SIG-M5 (cell line): ENCODE measurements around the gene GALC.

ENCODE experiments used
- DNase-seq: peaks from one replicate; lab custom pipeline; 2025; lab: John Stamatoyannopoulos, UW

GALC gene

DNA sequence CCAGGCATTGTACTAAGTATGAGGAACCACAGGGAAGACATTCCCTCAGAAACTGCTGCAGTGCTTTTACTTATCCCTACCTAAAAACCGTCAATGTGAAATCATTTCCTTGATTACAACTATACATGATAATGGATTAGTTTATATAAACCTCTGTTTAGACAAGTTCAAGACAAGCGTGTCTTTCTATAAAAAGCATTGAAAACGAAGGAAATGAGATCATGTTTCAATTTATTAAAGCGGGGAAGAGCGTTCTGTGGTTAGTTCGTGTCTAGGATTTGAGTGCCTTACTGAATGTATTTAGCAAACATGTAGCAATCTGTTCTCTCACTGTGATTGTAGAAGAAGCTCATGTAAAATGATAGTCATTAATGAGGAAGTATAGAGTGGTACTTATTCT is 37.5 kb downstream of the GALC start:
- DNase-seq = no peak

GRCh38 chr14:87952307-87953094 is 40.5 kb downstream of the GALC start:
- no peak for DNase-seq

GRCh38 chr14:87944987-87945604 is 47.9 kb downstream of the GALC start:
- no peak for DNase-seq

GRCh38 chr14:87940894-87941293 is 52.1 kb downstream of the GALC start:
- no peak for DNase-seq

GRCh38 chr14:87940382-87940781 is 52.6 kb downstream of the GALC start:
- no peak for DNase-seq

GRCh38 chr14:87935886-87936285 is 57.1 kb downstream of the GALC start:
- no peak for DNase-seq

- DNase-seq = no peak
These were observed 57.7 kb downstream of the GALC start for GRCh38 chr14:87935081-87935828.

GRCh38 chr14:87934185-87934584 is 58.8 kb downstream of the GALC start:
- no peak for DNase-seq

DNA sequence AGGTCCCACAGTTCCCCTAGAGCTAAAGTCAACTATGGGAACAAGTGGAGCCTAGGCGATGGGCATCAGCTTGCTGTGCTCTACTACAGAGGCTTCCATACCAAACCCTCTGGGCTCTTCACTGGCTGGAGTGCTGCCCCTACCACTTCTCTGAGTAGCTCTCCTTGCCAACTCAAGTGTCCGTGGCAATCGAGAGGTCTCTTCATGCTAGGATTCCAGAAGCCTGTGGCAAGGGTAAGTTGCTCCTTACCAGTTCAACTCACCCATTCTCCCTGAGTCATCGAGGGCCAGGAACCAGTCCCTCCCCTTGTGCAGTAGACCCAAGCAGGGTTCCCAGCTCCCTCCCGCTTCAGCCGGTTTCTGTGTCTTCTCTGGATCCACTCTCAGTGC is 76.1 kb downstream of the GALC start:
- DNase-seq = no peak

DNA sequence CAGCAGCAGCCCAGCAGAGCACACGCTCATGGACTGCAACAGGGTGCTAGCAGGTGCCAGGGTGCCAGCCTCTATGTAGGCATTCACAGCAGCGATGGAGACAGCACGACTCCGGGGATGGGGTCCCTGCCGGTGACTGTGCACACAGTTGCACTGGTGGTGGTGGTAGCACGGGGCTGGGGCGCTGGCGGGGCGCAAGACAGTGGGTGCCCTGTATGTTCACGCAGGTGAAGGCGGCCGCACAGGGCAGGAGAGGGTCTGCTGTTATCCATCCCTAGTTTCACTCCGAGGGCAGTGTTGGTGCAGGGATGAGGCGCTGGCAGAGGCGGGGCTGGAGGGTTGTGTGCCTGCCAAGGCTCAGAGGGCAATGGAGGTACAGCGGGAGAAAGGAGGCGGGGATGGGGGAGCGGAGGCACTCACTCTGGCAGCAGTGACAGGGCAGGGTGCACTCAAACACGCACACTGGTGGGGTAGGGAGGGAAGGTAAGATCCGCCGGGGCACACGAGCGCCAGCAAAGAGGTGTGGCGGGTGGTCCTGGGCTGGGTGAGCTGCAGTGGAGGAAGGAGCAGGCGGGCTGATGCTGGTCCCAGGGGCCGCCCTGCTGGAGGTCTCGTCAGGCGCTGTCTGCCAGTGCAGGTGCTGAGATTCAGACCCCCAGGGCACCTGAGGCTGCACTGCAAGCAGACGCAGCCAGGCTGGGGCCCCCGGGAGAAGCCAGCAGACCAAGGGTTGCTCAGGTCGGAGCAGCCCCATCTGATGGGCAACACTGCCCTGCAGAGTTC is 76.7 kb downstream of the GALC start:
- DNase-seq = no peak

- no peak for DNase-seq
These were observed 84.4 kb downstream of the GALC start for GRCh38 chr14:87908550-87908949.

DNA sequence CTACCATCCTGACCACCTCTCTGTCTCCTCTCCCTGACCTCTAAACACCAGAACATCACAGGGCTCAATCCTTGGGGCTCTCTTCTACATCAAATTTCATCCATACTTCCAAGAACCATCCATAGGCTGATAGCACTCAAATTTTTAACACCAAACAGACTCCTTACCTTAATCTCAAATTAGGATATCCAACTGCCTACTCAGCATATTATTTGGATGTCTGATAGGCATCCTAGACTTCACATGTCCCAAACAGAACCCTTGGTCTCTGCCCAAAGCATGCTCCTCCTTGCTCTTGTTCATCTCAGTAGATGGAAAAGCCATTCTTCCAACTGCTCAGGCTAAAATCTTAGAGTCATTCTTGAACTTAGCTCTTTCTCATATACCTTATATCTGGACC is 91.3 kb downstream of the GALC start:
- no peak for DNase-seq

DNA sequence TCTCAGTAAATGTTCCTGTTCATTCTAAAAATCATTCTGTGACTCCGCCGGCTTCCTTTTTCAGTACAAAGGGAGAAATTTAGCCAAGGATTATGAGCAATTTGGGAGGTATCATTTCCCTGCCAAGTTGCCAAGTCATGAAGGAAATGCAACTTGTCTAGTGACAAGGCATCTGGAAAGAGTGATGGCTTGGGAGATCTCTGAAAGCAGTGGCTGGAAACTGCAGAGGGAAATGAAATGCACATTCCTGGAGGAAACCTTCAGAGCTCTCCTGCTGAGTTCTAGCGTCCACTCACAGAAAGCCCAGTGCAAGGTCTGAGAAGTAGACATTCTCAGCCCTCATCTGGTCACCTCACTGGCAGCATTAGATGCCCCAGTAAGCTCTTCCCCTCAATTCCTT is 91.7 kb downstream of the GALC start:
- no peak for DNase-seq

DNA sequence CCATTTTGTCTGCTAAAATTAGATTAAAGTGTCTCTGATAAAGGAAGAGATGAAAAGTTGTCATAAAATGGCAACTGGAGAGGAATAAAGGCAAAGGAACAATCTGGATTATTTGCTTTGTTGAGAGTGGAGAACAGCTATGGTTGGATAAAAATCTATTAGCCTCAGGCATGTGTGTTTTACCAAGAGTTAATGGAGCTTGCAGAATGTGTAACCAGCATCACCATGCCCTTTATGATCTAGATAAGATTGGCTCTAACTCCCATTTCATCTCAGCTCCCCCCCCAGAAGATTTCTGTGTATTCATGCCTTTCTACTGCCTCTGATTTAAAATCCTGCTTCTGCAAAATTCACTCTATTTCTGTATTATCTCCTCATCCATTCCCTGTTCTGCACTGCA is 93.8 kb downstream of the GALC start:
- no peak for DNase-seq

- no peak for DNase-seq
These were observed 94.7 kb downstream of the GALC start for GRCh38 chr14:87898301-87898700.

DNA sequence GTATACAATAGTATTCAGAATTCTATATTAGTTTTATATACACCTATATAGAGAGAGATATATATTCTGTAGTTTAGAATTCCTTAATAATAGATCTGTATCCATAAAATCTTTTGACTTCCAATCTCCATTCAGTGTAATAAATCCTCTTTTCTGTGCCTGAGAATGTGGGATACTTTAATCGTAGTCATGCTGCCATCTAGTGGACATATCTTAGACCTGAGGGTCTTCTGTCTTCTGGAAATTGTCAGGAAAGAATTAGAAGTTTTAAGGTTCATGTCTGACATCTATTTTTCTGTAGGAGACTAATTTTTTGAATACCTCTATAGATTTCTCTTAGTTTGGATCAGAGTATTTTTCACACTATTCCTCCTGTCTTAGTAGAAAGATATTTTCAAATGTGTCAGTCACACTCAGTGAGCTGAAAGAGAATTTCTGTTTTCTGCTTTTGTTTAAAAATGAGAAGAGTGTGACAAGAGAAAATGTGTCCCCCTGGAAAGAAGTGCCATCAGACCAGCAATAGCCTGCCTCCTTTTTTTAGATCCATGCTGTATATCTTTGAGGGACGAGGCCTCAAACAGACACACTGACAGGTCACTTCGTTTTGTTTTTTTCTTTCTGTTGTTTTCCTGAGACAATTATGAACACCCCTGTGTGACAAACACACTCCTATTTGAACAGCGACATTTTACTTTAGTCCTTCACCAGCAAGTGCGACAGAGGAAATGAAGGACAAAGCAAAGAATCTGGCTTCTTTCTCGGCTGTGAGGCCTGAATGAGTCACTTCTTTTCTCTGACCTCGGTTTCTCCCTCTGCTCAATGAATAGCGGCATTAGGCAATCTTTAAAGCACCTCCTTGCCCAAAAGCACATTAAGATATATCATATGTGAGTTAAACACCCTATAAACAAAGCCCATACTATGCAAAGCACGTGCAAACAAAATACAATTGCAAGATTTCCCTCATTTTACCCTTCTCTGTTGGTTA is 96.3 kb downstream of the GALC start:
- no peak for DNase-seq

DNA sequence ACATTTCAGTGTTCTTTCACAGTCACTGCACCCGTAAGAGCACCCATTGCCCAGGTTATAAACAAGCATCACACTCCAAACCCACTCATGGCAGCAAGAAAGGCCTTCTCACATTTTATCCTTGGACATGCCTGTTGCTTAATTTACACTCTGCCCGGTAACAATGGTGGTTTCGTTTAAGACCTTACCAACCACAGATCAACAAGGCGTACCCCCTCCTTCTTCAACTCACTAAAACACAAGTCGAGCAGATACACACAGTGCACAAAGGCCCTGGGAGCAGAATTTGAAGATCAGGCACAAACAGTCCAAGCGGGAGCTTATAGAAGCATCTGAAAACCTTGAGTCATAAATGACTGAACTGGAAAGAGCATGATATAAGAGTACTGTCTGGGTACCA is 98.1 kb downstream of the GALC start:
- DNase-seq = no peak

- DNase-seq = no peak
These were observed 100.2 kb downstream of the GALC start for GRCh38 chr14:87892763-87893162.

- DNase-seq = no peak
These were observed 104.6 kb downstream of the GALC start for GRCh38 chr14:87888136-87888999.

- no peak for DNase-seq
These were observed 109.2 kb downstream of the GALC start for GRCh38 chr14:87883750-87884149.
